Measurements from ENCODE around the gene FSHR. TPM values are rescaled to one million over a fixed set of nuclear protein-coding genes. Genes with fewer than 3 reads are reported as not detected.

FSHR gene
- total RNA-seq, 4 donors from 2014 or later = not detected

DNA sequence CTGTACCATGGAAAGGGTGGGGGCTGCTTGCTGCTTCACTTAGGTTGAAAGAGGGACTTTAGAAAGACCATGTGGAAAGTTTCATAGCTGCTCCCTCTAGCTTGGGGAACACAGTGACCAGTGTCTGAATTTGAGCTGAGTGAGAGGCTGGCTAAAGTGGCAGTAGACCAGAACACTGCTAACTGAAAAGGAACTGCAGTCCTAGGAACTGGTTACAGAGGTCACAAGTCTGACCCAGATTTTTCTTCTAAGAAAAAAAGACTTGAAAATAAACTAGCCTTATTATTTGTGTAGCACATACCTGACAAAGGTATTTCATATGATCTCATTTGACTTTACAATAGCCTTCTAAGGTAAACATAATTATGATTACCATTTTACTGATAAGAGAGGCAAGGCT, 153.6 kb downstream of the FSHR start:
- TF ChIP-seq, protein P1, sequence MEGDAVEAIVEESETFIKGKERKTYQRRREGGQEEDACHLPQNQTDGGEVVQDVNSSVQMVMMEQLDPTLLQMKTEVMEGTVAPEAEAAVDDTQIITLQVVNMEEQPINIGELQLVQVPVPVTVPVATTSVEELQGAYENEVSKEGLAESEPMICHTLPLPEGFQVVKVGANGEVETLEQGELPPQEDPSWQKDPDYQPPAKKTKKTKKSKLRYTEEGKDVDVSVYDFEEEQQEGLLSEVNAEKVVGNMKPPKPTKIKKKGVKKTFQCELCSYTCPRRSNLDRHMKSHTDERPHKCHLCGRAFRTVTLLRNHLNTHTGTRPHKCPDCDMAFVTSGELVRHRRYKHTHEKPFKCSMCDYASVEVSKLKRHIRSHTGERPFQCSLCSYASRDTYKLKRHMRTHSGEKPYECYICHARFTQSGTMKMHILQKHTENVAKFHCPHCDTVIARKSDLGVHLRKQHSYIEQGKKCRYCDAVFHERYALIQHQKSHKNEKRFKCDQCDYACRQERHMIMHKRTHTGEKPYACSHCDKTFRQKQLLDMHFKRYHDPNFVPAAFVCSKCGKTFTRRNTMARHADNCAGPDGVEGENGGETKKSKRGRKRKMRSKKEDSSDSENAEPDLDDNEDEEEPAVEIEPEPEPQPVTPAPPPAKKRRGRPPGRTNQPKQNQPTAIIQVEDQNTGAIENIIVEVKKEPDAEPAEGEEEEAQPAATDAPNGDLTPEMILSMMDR (IDR thresholded peaks at IDR 0.05) = no peak
- ATAC-seq (ENCODE audit: low FRiP score) (no peak), DNase-seq (ENCODE audit: low spot score) (no peak)

DNA sequence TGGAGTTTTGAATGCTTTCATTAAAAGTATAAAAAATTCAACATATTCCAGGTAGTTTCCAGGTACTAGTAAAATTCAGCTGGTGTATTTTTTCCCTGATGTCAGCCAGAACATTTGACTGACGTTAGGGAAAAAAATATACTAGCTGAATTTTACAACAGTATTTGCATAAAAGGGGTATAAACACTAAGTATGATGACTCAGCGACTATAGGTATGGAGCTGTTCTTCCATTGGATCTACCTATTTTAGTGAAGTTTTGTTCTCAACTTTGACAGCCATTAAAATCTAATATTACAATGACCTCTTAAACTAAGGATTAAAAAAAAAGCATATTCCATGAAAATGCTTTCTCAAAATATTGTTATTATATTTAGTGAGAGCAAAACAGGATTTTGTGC, 155.9 kb downstream of the FSHR start:
- DNase-seq (ENCODE audit: low spot score) = no peak
- TF ChIP-seq, protein P1 (IDR thresholded peaks at IDR 0.05) = no peak
- no peak for ATAC-seq (ENCODE audit: low FRiP score)

DNA sequence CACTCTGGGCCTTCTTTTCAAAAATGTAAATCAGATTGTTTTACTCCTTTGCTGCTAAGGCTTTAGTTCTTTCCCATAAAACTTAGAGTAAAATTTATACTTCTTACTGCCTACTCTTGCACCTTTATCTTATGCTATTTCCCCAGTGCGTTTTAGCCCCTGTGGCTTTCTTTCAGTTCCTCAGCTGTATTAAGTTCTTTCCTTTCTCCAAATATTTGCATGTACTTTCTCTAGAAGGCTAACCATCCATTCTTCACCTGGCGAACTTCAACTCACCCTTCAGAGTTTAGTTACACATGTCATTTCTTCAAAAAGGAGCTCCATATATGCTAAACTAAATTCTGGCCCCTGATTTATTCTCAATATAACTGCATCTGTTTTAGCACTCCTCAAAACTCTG, 160.7 kb downstream of the FSHR start:
- no peak for ATAC-seq (ENCODE audit: low FRiP score)
- TF ChIP-seq, protein P1 (IDR thresholded peaks at IDR 0.05) = no peak

DNA sequence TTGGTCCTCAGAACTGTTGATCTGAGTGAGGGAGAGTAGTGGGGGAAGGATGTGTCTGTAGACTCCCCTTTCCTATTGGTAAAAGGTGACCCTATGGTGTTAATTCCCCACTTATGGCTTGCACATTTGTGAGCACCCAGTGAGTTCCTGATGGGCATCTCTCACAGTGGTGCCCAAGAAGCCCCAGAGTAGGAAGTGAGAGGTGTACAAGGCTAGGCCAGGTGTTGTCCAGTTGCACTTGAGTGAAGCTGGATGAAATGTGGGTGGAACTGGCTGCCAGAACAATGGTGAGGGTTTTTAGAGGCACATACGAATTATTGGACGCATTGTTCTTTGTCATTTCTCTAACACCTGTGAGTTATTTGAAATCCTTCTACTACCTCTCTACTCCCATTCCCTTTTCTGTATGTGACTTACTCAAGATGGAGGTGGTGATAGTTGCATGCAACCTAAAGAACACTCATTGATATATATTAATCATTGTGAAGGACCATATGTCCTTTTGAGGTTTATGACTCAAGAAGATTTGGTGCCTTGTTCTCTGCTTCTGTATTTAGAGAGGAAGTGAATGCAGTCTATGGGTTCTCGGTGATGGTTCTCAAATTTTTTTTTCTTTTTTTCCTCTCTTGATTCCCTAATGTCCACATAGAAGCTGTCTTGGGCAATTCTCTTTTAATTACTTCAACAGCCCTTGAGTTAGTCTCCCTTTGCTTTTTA, 162.7 kb downstream of the FSHR start:
- DNase-seq (ENCODE audit: low spot score) = no peak
- ATAC-seq (ENCODE audit: low FRiP score) = no peak
- TF ChIP-seq, protein P1 (IDR thresholded peaks at IDR 0.05) = no peak

More for the DNA sequence above, 160.7 kb downstream of the FSHR start:
- DNase-seq (ENCODE audit: low spot score) = no peak

DNA sequence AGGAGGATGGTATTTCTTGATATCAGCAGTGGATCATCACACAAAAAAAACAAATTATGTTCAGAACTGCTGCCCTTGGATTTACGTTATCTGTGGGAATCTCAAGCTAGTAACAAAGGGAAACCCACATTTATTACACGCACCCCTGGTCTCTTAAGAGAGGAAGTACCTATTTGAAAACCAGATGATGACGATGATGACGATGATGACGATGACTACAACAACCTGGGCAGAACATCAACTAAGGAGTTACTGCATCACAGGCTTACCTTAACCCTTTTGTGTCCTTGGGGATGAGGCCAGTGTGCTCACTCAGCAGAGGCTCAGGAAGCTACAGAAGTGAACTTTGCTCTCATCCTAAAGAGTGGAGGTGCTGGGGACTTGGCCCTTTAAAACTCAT, 169.4 kb downstream of the FSHR start:
- TF ChIP-seq, protein P1 (IDR thresholded peaks at IDR 0.05) = no peak
- no peak for ATAC-seq (ENCODE audit: low FRiP score)
- DNase-seq (ENCODE audit: low spot score) = no peak

DNA sequence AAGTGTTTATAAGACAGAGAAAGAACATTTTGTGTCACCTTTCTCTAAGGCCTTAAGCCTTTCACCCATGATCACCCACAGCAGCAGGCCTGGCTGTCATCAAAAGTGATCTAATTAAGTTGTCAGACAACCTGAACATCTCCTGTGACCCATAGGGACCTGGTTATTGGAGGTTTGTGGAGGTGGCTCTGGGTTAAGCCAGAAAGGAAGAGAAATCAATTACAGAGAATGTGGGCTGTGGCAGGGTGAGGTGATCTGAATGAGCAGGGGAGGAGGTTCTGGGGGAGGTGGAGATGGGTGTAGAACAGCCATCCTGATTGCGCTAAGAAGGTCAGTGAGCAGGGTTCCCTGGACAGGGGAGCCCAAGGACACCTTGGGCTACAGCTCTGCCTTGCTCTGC, 170.8 kb downstream of the FSHR start:
- ATAC-seq (ENCODE audit: low FRiP score) (no peak), DNase-seq (ENCODE audit: low spot score) (no peak)
- TF ChIP-seq, protein P1 (IDR thresholded peaks at IDR 0.05) = no peak

DNA sequence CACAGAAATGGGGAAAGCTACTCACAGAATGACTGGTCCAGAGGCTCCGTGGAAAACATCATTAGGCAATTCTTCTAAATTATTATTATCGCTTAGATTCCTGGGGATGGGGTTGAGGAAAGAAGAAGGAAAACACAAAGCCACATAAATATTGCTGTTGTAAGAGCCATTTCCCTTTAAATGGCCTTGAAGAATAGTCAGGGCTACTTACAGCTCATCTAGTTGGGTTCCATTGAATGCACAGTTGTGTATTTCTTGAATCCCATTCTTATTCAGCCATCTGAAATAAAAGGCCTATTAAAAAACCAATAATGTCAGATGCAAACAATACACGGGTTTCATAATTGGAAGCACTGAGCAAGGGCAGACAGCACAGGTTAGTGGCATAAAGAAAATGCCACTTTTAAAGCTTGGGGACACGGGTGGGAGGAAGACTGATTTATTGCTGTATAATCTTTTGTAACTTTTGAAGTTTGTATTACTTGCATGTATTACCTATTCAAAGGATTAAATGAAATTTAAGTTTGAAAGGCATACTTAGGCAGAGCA, 171.4 kb downstream of the FSHR start:
- TF ChIP-seq, protein P1 (IDR thresholded peaks at IDR 0.05) = no peak
- no peak for ATAC-seq (ENCODE audit: low FRiP score)
- DNase-seq (ENCODE audit: low spot score) = no peak
